Measurements from ENCODE around the gene COMMD9.

DNA sequence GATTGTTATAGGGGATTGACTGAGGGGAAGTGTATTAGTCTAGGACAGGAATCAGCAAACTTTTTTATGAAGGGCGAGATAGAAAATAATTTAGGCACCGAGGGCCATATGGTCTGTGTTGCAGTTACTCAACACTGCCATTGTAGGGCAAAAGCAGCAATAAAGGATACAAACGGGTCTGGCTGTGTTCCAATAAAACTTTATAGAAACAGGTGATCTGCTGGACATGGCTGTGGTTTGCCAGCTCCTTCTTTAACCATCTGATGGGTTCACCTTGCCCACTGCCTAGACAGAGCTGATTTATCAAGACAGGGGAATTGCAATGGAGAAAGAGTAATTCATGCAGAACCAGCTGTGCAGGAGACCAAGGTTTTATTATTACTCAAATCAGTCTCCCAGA lies 26.8 kb upstream of the COMMD9 start:
- TF ChIP-seq, protein P1, sequence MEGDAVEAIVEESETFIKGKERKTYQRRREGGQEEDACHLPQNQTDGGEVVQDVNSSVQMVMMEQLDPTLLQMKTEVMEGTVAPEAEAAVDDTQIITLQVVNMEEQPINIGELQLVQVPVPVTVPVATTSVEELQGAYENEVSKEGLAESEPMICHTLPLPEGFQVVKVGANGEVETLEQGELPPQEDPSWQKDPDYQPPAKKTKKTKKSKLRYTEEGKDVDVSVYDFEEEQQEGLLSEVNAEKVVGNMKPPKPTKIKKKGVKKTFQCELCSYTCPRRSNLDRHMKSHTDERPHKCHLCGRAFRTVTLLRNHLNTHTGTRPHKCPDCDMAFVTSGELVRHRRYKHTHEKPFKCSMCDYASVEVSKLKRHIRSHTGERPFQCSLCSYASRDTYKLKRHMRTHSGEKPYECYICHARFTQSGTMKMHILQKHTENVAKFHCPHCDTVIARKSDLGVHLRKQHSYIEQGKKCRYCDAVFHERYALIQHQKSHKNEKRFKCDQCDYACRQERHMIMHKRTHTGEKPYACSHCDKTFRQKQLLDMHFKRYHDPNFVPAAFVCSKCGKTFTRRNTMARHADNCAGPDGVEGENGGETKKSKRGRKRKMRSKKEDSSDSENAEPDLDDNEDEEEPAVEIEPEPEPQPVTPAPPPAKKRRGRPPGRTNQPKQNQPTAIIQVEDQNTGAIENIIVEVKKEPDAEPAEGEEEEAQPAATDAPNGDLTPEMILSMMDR (conservative IDR thresholded peaks at IDR 0.05; ENCODE audit: low read depth, low read length) = no peak
- no peak for TF ChIP-seq EZH2 (IDR thresholded peaks at IDR 0.05; ENCODE audit: borderline replicate concordance, low read depth, low read length, poor library complexity, severe bottlenecking)

Measured in A673 (cell line).